AG08396 (cell line): Measurements from ENCODE around the gene PLB1.
A peak's percentile ranks its signal among the peaks of the same experiment; 100 is the strongest.
"Not testable (repeated sequence)": the region's sequence is repeated elsewhere in the genome, so short reads cannot be mapped to it uniquely, and the experiment has no call there.

Source experiments
- DNase-seq: peaks from one replicate; pipeline ENCODE4 v3.0.0; 2012; ENCODE audit warnings: low spot score, mixed read lengths

PLB1 gene

GRCh38 chr2:28533044-28533680 is 37.3 kb downstream of the PLB1 start:
- DNase-seq, result no peak

GRCh38 chr2:28534817-28535216 is 39.0 kb downstream of the PLB1 start:
- DNase-seq, result no peak

DNA sequence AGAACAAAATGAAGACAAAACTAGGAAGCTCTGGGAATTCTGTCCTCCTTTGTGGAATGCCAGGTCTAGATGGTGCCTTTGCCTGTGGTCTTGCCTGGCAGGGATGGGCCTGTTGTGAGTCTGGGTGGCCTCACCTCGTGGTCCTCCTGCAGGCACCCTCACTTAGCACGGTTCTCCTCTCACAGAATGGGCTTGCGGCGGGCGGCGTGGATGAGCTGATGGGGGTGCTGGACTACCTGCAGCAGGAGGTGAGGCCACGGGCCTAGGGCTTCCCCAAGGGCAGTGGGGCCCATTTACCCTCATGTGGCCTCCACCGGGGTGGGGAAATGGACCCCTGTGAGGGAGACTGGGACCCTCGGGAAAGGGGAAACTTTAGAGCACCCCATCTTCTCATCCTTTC is 42.3 kb downstream of the PLB1 start:
- DNase-seq, result no peak

- no peak for DNase-seq
These were observed 42.8 kb downstream of the PLB1 start for GRCh38 chr2:28538652-28539051.

DNA sequence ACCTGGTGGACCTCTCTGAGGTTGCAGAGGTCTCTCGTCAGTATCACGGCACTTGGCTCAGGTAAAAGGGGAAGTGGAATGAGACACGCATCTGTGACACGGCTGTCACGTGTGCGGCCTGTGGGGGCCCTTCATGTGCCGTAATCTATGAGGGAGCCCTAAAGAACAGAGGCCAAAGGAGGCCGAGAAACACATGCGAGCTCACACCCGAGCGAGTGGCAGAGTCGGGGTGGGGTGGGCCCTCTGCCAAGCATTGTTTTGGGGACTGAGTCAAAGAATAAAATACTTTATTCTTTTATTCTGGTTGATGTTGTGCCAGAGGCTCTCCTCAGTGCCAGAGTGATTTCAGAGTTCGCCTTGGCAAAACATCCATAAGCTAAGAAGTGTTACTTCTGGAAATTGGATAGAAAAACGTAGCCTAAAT is 43.3 kb downstream of the PLB1 start:
- DNase-seq, result no peak

DNA sequence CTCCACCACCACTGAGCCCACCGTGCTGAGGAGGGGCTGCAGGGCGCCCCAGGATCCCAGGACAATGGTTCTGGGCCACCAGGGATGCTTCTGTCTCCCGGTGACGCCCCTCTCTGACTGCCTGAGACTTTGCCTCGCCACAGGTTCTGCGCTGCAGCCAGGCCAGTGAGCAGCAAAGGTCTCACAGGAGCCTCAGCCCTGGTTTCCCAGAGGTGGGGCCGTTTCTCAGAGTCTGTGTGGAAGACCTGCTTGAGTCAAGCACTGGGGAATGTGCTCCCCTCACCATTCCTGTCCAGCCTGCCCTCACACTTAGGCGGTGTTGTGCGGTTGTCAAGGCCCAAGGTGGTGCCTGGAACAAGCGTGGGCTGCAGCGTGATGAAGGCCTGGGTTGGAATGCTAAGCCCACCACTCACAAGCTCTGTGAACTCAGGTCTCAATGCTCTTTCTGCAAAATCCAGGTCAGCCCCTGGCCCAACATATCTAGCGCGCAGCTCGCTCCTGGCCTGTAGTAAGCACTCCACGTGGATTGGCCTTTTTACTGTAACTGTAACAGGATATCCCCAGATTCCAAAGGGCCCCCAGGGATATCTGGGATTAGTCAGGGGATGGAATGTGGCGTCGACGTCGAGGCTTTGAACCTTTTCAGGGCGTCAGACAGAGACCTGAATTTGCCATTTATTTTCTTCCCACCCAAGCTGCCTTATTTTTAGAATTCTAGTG is 47.6 kb downstream of the PLB1 start:
- DNase-seq, result no peak

DNA sequence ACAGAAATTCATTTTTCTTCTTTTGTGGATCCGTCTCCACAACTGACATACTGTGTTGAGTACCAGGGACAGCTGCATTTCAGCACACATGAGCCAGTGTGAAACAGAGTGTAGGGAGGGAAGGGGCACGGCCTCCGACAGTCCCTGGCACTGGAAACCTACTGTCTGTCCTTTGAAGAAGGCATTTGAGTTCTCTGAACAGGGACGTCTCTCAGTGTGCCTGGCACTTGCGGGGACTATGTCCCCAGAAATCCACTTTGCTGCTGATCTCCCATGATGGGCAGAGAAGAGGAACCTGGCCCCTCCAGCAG is 48.1 kb downstream of the PLB1 start:
- no peak for DNase-seq

DNA sequence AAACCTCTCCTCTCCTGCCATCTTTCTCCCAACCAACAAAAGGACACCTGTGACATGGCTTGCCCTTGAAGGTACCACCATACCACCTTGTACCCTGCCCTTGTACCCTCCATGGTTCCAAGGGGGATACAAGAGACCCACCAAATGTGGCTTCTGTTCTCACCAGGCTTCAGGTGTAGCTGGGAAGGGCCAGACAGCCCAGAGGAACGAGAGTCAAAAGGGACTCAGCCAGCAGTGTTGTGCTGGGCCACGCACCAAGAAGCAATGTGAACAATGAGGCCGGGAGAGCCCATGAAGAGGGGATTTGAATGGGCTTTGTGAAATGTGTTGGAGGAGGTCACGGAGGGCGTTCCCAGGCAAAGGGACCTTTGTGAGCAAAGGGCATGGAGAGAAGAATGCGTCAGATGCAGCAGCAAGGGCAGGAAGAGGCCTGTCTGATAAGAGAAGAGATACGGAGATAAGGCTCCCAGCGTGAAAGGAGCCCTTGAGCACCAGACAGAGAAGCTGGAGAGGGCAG is 48.6 kb downstream of the PLB1 start:
- no peak for DNase-seq

GRCh38 chr2:28544922-28545589 is 49.2 kb downstream of the PLB1 start:
- no peak for DNase-seq

DNA sequence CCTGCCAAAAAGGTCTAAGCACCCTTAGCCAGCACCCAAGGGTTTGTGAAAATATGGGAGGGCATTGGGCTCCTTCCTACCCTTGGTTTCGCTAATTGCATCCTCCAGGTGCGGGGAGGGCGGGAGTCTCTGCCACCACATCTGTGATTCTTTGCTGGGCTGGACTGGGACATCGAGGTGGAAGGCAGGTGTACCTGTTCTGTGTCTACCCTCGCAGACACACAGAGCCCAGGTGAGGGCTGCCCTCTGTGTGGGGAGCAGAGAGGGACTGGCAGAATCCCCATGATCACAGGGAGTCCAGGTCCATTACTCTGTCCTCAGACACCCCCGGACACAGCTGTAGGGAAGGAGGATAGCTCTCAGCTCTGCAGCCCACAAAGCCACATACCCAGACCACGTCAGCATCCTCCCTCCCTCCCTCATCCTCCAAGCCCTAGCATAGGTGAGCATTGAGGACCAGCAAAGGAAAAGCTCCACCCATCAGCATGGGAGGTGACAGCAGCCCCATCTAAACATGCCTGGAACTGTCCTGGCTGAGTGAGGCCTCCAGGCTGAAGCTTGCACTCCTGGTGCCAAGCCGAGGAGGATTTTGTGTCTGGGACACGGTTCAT is 49.8 kb downstream of the PLB1 start:
- no peak for DNase-seq

DNA sequence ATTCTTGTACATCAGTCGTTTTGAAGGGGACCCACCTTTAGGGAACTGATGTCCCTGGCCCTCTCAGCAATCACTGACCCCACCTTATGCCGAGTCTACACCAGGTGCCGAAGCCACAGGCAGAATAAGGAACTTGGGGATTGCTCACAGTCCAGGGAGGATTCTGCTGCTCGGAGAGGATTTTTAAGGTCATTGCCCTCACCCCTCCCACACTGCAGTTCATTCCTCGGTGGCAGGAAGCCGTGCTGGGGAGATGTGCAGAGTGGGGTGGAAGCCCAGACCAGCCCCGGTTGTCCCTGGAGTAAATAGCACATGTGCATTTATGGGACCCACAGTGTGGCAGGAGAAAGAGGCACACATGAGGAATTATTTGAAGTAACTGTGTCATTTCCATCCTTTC is 50.4 kb downstream of the PLB1 start:
- DNase-seq, result no peak

GRCh38 chr2:28547223-28547860 is 51.5 kb downstream of the PLB1 start:
- no peak for DNase-seq

GRCh38 chr2:28547906-28548600 is 52.2 kb downstream of the PLB1 start:
- DNase-seq, result no peak

DNA sequence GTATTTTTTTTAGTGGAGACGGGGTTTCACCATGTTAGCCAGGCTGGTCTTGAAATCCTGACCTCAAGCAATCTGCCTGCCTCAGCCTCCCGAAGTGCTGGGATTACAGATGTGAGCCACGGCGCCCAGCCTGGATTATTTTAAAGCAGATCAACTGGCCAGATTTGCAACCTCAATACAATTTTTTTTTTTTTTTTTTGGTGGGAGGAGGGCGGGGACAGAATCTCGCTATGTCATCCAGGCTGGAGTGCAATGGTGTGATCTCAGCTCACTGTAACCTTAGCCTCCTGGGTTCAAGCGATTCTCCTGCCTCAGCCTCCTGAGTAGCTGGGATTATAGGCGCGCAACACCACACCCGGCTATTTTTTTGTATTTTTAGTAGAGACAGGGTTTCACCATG is 54.5 kb downstream of the PLB1 start:
- not testable (repeated sequence) for DNase-seq

DNA sequence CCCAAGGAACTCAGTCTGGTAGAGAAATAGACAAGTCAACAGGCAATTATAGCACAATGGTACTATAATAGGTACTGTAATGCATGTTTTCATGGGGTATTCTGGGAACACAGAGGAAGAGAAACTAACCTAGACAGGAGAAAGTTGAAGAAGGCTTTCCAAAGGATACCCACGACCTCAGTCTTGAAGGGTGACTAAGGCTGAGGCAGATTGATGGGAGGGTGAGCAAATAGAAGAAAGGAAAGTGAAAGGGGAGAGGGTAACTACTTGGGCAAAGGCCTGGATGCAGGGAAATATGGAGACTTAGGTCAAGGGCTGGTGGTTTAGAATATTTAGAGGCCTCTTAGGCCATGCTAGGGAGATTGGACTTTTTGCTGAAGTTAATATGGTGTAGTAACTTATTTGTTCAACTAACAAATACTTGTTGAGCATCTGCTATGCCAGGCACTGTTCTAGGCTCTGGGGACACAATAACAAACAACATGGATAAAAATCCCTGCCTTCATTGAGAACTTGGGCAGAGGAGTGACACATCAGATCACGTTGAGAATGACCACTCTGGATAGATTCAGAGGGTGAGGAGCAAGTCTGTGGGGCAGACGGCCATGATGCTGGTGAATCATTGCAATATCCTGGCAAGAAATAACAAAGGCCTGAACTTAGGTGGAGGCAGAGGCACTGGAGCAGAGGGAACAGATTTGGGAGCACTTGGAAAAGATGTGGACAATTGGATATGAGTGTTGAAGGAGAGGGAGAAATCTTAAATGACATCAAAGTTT is 56.4 kb downstream of the PLB1 start:
- peak; percentile 43 for DNase-seq

DNA sequence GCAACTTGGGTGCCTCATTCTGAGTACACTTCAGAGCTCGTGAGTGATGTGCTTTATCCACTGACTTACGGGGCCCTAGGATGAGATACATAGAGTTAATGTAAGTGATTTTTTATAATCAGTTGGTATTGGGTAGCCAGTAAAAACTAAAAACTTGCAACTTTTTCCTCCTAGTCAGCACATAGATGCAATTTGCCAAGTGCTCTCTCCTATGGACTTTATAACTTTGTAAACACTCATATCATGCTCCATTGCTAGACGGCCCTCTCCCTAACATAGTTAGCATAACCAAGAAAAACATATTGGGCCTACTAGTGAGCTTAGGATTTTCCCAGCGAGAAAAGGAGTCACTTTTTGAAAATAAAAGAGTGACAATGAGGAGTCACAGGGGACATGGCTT is 60.4 kb downstream of the PLB1 start:
- no peak for DNase-seq

- DNase-seq, result no peak
These were observed 61.7 kb downstream of the PLB1 start for GRCh38 chr2:28557389-28558131.

GRCh38 chr2:28558158-28558820 is 62.4 kb downstream of the PLB1 start:
- no peak for DNase-seq

GRCh38 chr2:28558918-28559317 is 63.1 kb downstream of the PLB1 start:
- DNase-seq, result no peak

DNA sequence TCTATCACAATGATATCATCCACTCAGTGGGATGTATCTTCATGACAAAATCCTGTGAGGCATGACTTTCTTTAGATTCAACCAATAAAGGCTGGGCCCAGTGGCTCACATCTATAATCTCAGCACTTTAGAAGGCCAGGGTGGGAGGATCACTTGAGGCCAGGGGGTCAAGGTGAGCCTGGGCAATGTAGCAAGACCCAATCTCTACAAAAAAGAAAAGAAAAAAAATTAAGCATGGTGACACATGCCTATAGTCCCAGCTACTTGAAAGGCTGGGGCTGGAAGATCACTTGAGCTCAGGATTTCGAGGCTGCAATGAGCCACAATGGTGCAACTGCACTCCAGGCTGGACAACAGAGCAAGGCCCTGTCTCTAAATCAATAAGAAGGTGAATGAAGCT is 68.0 kb downstream of the PLB1 start:
- DNase-seq, result no peak
